ENCODE measurements around the gene ZNF280D. TPM values are rescaled to one million over a fixed set of nuclear protein-coding genes. Genes with fewer than 3 reads are reported as not detected.

ZNF280D gene
- total RNA-seq, 1 experiment from 2014 or later = 25.3 TPM

GRCh38 chr15:56723787-56724186 is 9.5 kb downstream of the ZNF280D start (continued):
- TF ChIP-seq, protein P1, sequence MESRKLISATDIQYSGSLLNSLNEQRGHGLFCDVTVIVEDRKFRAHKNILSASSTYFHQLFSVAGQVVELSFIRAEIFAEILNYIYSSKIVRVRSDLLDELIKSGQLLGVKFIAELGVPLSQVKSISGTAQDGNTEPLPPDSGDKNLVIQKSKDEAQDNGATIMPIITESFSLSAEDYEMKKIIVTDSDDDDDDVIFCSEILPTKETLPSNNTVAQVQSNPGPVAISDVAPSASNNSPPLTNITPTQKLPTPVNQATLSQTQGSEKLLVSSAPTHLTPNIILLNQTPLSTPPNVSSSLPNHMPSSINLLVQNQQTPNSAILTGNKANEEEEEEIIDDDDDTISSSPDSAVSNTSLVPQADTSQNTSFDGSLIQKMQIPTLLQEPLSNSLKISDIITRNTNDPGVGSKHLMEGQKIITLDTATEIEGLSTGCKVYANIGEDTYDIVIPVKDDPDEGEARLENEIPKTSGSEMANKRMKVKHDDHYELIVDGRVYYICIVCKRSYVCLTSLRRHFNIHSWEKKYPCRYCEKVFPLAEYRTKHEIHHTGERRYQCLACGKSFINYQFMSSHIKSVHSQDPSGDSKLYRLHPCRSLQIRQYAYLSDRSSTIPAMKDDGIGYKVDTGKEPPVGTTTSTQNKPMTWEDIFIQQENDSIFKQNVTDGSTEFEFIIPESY (IDR thresholded peaks at IDR 0.05; ENCODE audit: extremely low read depth, insufficient replicate concordance, low read length) = no peak
- TF ChIP-seq RAD21 (IDR thresholded peaks at IDR 0.05; ENCODE audit: low read depth) = no peak

DNA sequence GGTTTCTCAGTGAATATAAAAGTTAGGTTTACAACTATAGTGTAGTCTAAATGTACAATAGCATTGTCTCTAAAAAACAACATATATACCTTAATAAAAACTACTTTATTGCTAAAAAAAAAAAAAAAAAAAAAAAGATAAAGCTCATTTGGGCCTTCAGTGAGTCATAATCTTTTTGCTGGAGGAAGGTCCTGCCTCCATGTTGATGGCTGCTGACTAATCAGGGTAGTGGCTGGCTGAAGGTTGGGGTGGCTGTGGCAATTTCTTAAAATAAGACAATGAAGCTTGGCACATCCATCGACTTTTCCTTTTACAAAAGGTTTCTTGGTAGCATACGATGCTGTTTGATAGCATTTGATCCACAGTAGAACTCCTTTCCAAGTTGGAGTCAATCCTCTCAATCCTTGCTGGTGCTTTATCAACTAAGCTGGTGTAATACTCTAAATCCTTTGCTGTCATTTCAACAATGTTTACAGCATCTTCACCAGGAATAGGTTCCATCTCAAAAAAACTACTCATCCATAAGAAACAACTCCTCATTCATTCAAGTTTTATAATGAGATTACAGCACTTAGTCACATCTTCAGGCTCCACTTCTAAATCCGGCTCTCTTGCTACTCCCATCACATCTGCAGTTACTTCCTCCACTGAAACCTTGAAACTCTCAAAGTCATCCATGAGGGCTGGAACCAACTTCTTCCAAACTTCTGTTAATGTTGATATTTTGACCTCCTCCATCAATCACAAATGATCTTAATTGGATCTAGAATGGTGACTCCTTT is 13.3 kb downstream of the ZNF280D start:
- Histone ChIP-seq H3K9me3 (ENCODE audit: control insufficient read depth in 1 of 2, insufficient read depth in 1 of 2, low read depth in 1 of 2, low read length in 2 of 2) (no peaks in the 10 kb centered on the region), H3K4me2 (ENCODE audit: low read length) (no peak overlapping the region), H2AFZ (ENCODE audit: low read depth, low read length, poor library complexity, severe bottlenecking) (no peak overlapping the region), H3K9me2 (ENCODE audit: insufficient read depth) (no peaks in the 10 kb centered on the region), H3K27ac (ENCODE audit: low read depth, low read length) (no peak overlapping the region), H3K27me3 (ENCODE audit: insufficient read depth, low read length) (no peaks in the 10 kb centered on the region), H3K36me3 (ENCODE audit: control insufficient read depth in 1 of 2, insufficient read depth in 2 of 2, low read length in 2 of 2) (no peaks in the 10 kb centered on the region), H4K20me1 (ENCODE audit: insufficient read depth) (no peaks in the 10 kb centered on the region), H3K4me3 (replicated peaks in 1 of 2; ENCODE audit: low read depth in 1 of 2, low read length in 2 of 2) (no peak overlapping the region), H3K9ac (ENCODE audit: low read length) (no peak overlapping the region), H3K4me1 (ENCODE audit: control insufficient read depth in 1 of 2, insufficient read depth in 2 of 2, low read length in 2 of 2) (peaks cover 7 to 15% of the 10 kb centered on the region in 2 experiments), H3K79me2 (ENCODE audit: insufficient read depth, low read length) (peaks cover 29% of the 10 kb centered on the region)
- ChIA-PET RAD21 (ENCODE audit: low non-redundant PET in 1 of 2, low total read pairs in 2 of 2, uncharacterized antibody in 2 of 2, unreplicated experiment in 2 of 2) (interaction anchor here in 1 of 2 experiments (0.6 kb wide), 1 partner anchor 224 kb away, joined by 3 read pairs; no protein-coding TSS in a partner anchor), CTCF (no interaction called here), POLR2A (no interaction called here)
- TF ChIP-seq TCF7L2 (IDR thresholded peaks at IDR 0.05; ENCODE audit: borderline replicate concordance, extremely low read depth, insufficient read depth, insufficient read length) = no peak
- no peak for TF ChIP-seq POLR2AphosphoS5 (IDR thresholded peaks at IDR 0.05; ENCODE audit: low read depth, low read length)
- TF ChIP-seq EZH2phosphoT487 (IDR thresholded peaks at IDR 0.05; ENCODE audit: borderline replicate concordance) = no peak
- no peak for TF ChIP-seq EGR1 (IDR thresholded peaks at IDR 0.05; ENCODE audit: low read depth)
- TF ChIP-seq, protein P2, sequence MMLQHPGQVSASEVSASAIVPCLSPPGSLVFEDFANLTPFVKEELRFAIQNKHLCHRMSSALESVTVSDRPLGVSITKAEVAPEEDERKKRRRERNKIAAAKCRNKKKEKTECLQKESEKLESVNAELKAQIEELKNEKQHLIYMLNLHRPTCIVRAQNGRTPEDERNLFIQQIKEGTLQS (IDR thresholded peaks at IDR 0.05) = no peak
- no peak for TF ChIP-seq FOSL1 (IDR thresholded peaks at IDR 0.05; ENCODE audit: low read depth)
- TF ChIP-seq ZNF274 (IDR thresholded peaks at IDR 0.05; ENCODE audit: low read depth, low read length) = no peak
- TF ChIP-seq EZH2 (IDR thresholded peaks at IDR 0.05) = no peak
- TF ChIP-seq POLR2A (IDR thresholded peaks at IDR 0.05; ENCODE audit: borderline replicate concordance, extremely low read depth, insufficient read depth, insufficient read length) = no peak
- no peak for TF ChIP-seq MAX (IDR thresholded peaks at IDR 0.05)
- TF ChIP-seq YY1 (IDR thresholded peaks at IDR 0.05; ENCODE audit: extremely low read depth, insufficient replicate concordance, low read depth, low read length) = no peak
- TF ChIP-seq, protein P1 (IDR thresholded peaks at IDR 0.05; ENCODE audit: extremely low read depth, insufficient replicate concordance, low read length) = no peak
- no peak for TF ChIP-seq REST (IDR thresholded peaks at IDR 0.05; ENCODE audit: low read depth)
- TF ChIP-seq CBX3 (IDR thresholded peaks at IDR 0.05; ENCODE audit: low read depth) = no peak
- intact Hi-C loops (cut with micrococcal nuclease) = no loop called here
- no peak for ATAC-seq
- no peak for DNase-seq (ENCODE audit: low read depth, low spot score)
- BruUV-seq (replicated peaks) = no TSS peak
